Hematopoietic multipotent progenitor cell treated with erythropoietin and hydrocortisone succinate and interleukin-3 and kit ligand, for 17 days (in vitro differentiated cells): ENCODE measurements around the gene NRL.

Experiments
- DNase-seq: peaks from one replicate; pipeline ENCODE4 v3.0.0-alpha.2; 2015; ENCODE audit warnings: low spot score

The NRL gene

GRCh38 chr14:24144451-24144850 is 29.7 kb upstream of the NRL start:
- no peak for DNase-seq

- no peak for DNase-seq
Observed at GRCh38 chr14:24143511-24143910, 28.8 kb upstream of the NRL start.

GRCh38 chr14:24141097-24141880 is 26.5 kb upstream of the NRL start, which contains the start of gene EMC9:
TSS of gene EMC9 (minus strand) at chr14:24141591. CDS start at chr14:24141304, 287 bp downstream.
- peak; percentile 98 for DNase-seq

GRCh38 chr14:24139272-24139934 is 24.7 kb upstream of the NRL start:
- DNase-seq: no peak

DNA sequence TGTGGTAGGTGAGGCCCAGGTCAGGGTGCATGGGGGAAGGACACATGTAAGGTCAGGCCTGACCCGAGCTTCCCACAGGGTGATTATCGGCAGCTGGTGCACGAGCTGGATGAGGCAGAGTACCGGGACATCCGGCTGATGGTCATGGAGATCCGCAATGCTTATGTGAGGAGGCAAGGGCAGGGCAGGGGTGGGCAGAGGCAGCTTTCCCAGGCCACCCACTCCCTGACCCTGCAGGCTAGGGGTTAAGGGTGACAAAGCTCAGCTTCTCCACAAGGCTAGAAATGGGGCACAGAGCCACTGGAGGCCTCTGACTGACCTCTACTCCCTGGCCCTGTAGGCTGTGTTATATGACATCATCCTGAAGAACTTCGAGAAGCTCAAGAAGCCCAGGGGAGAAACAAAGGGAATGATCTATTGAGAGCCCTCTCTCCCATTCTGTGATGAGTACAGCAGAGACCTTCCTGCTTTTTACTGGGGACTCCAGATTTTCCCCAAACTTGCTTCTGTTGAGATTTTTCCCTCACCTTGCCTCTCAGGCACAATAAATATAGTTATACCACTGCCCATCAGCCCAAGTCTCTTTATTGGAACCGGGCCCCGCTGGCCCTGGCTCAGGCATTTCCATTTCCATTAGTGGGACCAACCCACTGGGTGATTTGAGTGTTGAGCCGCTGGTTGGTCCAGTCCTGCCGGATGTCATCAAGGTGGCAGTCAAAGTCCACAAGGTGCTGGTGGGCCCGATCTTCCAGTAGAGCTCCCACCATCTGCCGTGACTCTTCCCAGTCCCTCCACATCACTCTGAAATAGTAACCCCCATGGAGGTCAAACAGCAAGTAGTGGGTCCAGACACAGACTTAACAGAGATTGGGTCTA is 23.9 kb upstream of the NRL start:
- DNase-seq: no peak

DNA sequence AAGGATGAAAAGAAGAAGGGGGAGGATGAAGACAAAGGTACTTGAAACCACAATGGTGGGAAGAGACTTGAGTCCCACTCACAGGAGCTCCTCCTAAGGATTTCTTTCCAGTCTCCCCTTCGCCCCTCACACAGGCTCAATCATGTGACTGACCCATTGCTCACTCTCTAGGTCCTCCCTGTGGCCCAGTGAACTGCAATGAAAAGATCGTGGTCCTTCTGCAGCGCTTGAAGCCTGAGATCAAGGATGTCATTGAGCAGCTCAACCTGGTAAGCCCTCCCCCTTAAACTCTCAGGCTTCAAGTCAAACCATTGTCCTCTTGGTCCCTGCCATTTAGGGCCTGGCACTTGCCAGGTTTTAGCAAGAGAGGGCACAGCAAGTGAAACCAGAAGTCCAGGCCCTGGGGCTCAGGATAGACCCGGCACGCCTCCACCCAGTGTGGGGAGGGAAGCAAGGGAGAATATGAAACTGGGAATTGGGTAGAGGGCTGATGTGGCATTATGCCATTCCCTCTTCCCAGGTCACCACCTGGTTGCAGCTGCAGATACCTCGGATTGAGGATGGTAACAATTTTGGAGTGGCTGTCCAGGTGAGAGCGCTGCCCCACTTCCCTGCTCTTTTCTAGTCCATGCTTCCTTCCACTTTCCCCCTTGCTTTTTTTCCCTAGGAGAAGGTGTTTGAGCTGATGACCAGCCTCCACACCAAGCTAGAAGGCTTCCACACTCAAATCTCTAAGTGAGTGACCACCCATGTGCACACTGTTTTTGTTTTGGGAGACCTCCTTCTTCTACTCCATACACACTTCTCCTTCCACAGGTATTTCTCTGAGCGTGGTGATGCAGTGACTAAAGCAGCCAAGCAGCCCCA is 23.0 kb upstream of the NRL start:
- DNase-seq: no peak

- no peak for DNase-seq
Observed at GRCh38 chr14:24136684-24137528, 22.2 kb upstream of the NRL start.

- peak; percentile 96 for DNase-seq
Observed at GRCh38 chr14:24135834-24136683, 21.3 kb upstream of the NRL start, which contains the start of gene PSME1. TSS of gene PSME1 (plus strand) at chr14:24136194. CDS start at chr14:24136263, 69 bp downstream.

DNA sequence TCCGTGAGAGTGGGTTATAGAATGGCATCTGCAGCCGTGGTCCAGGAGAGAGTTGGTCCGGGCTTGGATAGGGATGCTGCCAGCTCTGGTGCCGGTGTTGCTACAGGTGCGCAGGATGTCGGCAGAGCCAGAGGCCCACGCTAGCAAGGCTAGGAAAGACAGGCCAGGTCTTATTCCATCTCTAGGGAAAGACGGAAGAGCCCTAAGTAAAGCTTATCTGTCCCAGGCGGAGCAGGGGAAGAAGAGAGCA is 20.8 kb upstream of the NRL start:
- DNase-seq: no peak

DNA sequence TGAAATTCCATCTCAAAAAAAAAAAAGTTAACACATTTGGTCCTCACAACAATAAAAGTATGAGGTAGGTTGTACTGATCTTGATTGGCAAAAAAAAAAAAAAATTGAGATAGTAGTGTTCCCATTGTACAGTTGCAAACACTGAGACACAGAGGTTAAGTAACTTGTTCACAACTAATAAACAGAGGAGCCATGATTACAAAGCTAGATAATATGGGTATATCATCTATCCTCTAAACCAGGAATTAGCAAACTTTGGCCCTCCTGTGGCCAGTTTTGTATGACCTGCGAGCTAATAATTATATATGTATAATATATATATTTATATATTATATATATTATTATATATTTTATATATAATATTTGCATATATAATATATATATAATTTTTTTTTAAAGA is 19.0 kb upstream of the NRL start:
- peak; percentile 32 for DNase-seq

- DNase-seq: no peak
Observed at GRCh38 chr14:24132976-24133375, 18.2 kb upstream of the NRL start.

GRCh38 chr14:24132061-24132685 is 17.4 kb upstream of the NRL start:
- DNase-seq: no peak

DNA sequence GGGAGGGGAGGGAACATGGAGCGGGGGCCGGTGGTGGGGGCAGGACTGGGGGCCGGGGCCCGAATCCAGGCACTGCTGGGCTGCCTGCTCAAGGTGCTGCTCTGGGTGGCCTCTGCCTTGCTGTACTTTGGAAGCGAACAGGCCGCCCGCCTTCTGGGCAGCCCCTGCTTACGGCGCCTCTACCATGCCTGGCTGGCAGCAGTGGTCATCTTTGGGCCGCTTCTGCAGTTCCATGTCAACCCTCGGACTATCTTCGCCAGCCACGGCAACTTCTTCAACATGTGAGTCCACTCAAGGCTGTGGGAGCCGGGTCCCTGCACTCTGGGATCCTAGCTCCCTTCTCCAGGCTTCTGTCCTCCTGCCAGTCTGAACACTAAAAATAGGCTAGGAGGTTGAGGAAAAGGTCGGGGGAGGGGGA is 16.8 kb upstream of the NRL start:
- DNase-seq: no peak

- no peak for DNase-seq
Observed at GRCh38 chr14:24130717-24131548, 16.2 kb upstream of the NRL start.

DNA sequence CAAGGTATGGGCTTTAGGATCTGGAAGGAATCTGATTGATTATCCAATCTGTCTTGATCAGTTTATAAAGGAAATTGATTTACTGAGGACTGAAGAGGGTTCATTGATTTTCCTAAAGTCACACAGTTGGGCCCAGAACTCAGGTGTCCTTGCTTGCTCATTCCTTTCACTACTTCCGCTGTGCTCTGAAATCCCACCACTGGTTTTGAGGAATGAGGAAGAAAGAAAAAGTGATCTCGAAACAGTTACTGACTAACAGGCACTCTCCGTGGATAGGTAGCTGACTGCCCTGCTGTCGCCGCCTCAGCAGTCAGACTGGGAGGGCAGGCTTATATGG is 15.6 kb upstream of the NRL start, which contains the start of gene FITM1:
FITM1 (plus strand) TSS at position 280 of the 337 bp plus-strand sequence. CDS start 905 bp downstream, outside the sequence.
- no peak for DNase-seq

GRCh38 chr14:24129410-24129998 is 14.8 kb upstream of the NRL start:
- DNase-seq: no peak

- peak; percentile 4 for DNase-seq
Observed at GRCh38 chr14:24127673-24128072, 12.9 kb upstream of the NRL start.

DNA sequence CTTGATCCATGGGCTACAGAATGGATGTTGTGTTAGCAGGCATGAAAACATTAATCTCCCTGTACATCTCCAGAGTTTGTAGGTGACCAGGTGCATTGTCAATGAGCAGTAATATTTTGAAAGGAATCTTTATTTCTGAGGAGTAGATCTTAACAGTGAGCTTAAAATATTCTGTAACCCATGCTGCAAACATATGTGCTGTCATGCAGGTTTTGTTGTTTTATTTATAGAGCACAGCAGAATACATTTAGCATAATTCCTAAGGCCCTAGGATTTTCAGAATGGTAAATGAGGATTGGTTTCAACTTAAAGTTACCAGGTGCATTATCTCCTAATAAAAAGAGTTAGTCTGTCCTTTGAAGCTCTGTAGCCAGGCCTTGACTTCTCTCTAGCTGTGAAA is 12.2 kb upstream of the NRL start:
- peak; percentile 4 for DNase-seq
